CD4-positive, alpha-beta T cell treated with Interleukin-6 at 100 ng/mL for 8 hours (primary cell): ENCODE results near the gene PLCB1.
"Not testable (repeated sequence)": the region's sequence is repeated elsewhere in the genome, so short reads cannot be mapped to it uniquely, and the experiment has no call there.

ENCODE experiments used
- DNase-seq: peaks from one replicate; pipeline ENCODE4 v3.0.0-alpha.2; 2020; ENCODE audit warnings: mixed read lengths, low spot score

The PLCB1 gene

GRCh38 chr20:8545212-8545611, 413.1 kb downstream of the PLCB1 start:
- no peak for DNase-seq

- DNase-seq: no peak
These were observed 415.1 kb downstream of the PLCB1 start for GRCh38 chr20:8547035-8547650.

GRCh38 chr20:8547968-8548588, 416.0 kb downstream of the PLCB1 start:
- DNase-seq: no peak

- DNase-seq: no peak
These were observed 417.1 kb downstream of the PLCB1 start for GRCh38 chr20:8549192-8549591.

GRCh38 chr20:8557711-8558110, 425.6 kb downstream of the PLCB1 start:
- no peak for DNase-seq

- DNase-seq: no peak
These were observed 430.3 kb downstream of the PLCB1 start for GRCh38 chr20:8562356-8562755.

GRCh38 chr20:8568075-8568474, 436.0 kb downstream of the PLCB1 start:
- no peak for DNase-seq

GRCh38 chr20:8569766-8570165, 437.7 kb downstream of the PLCB1 start:
- DNase-seq: no peak

GRCh38 chr20:8571611-8572010, 439.5 kb downstream of the PLCB1 start:
- DNase-seq: no peak

- no peak for DNase-seq
These were observed 441.6 kb downstream of the PLCB1 start for GRCh38 chr20:8573686-8574085.

GRCh38 chr20:8575114-8575513, 443.0 kb downstream of the PLCB1 start:
- no peak for DNase-seq

- no peak for DNase-seq
These were observed 446.2 kb downstream of the PLCB1 start for GRCh38 chr20:8578161-8578865.

- no peak for DNase-seq
These were observed 447.0 kb downstream of the PLCB1 start for GRCh38 chr20:8579035-8579434.

GRCh38 chr20:8581446-8582183, 449.5 kb downstream of the PLCB1 start:
- DNase-seq: no peak

GRCh38 chr20:8583012-8583565, 451.0 kb downstream of the PLCB1 start:
- DNase-seq: no peak

- DNase-seq: no peak
These were observed 451.5 kb downstream of the PLCB1 start for GRCh38 chr20:8583566-8584043.

- no peak for DNase-seq
These were observed 455.2 kb downstream of the PLCB1 start for GRCh38 chr20:8587251-8587650.

- DNase-seq: no peak
These were observed 455.7 kb downstream of the PLCB1 start for GRCh38 chr20:8587810-8588209.

- DNase-seq: no peak
These were observed 457.9 kb downstream of the PLCB1 start for GRCh38 chr20:8589956-8590355.

GRCh38 chr20:8600910-8601541, 469.0 kb downstream of the PLCB1 start:
- DNase-seq: not testable (repeated sequence)

GRCh38 chr20:8601542-8601912, 469.5 kb downstream of the PLCB1 start:
- DNase-seq: no peak
